Daoy (cell line): ENCODE data around the gene EVA1A. TPM values are rescaled to one million over a fixed set of nuclear protein-coding genes. Genes with fewer than 3 reads are reported as not detected.

Experiments
- DNase-seq: peaks from one replicate; pipeline ENCODE4 v3.0.0-alpha.2; 2015; ENCODE audit warnings: low read depth
- total RNA-seq: library from RNA; depleted of rRNA; stranded (reverse); fragments of >200 nt; shearing (Covaris generic); gene quantifications from 2 replicates; pipeline ENCODE4 v1.2.3, GENCODE V29; 2014; rRNA removed

Gene EVA1A
- 73.2 and 98.7 TPM in 2 replicates for total RNA-seq

DNA sequence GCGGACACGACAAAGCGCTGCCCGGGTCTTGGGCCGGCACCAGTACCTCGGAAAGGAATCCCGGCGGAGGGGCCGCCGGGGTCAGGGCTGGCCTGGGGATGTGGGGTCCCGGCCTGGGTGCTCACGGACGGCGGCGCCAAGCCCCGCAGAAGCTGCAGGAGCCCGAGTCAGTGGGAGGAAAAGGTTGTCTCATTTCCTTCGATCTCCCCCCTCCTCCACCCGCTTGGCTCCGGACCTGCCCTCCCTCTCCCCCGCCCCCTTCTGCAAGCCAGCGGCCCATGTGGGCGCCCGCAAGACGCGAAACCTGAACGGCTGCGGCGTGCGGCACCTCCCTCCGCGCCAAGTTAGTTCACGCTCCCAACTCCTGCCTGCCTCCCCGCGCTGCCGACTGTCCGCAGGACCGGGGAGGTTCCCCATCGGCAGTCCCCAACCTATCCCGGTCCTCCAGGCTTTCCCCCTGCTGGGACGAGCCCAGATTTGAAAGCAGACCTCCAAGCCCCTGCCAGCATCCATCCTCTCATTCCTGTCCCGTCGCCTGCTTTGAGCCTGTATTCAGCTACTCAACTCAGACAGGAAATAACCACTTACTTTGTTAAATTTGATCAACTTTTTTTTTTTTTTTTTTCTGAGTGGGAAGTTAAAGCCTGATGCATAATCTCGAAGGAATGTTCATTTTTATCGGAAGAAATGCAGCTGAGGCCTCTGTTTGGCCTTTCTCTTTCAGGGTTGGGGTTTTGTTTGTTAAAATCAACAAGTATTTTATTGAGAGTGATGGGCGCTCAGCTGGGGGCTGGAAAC, at the start of gene EVA1A:
EVA1A (minus strand) TSS at position 172 of the 798 bp plus-strand sequence. CDS start 42,799 bp downstream, outside the sequence.
- peak; percentile 90 for DNase-seq

DNA sequence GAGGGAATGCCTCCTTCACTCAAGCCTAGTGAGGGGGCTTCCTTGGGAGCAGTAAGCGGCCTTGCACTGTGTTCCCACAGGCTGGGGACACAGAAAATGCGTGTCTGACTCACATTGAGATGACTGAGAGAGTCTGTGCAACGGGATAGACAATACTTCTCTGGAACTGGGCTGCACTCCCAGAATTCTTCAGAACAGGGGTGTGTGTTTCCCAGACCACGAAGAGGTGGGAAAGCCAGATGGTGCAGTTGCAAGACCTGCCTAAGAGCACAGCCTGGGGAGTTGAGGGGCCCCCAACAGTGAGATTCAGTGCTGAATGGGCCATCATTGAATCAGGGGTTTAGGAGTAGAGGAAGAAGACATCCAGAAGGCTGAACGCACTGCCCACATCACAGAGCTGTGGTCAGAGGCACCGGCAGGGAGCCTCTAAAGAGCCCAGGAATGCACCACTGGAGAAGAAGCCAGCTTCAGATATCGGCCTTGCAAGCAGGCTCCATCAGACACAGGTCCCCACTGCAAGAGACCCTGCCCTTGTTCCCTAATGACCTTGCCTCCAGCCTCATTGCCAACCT, 49.3 kb upstream of the EVA1A start:
- no peak for DNase-seq

- no peak for DNase-seq
Observed at GRCh38 chr2:75609334-75609689, 48.6 kb upstream of the EVA1A start.

- DNase-seq, result peak; percentile 77
Observed at GRCh38 chr2:75608684-75609333, 48.1 kb upstream of the EVA1A start.

- DNase-seq, result peak; percentile 54
Observed at GRCh38 chr2:75607988-75608683, 47.4 kb upstream of the EVA1A start.

DNA sequence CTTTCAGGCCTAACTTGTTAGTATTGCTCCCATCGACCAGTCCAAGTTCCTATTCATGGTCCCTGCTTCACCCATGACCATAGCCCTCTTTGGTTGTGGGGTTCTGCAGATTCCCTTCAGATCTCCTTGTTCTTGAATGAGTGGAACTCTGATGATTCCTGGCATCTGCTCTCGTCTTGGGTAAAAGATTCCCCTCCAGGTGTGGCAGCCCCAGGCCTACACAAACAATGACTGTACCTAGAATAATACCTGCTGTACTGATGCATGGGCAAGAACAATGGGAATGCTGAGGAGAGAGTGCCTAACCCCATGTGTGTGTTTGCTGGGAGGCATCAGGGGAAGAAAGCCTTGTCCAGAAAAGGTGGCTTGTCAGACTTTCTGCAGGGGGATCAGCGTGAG, 46.7 kb upstream of the EVA1A start:
- peak; percentile 48 for DNase-seq

GRCh38 chr2:75606761-75607399, 46.1 kb upstream of the EVA1A start:
- DNase-seq, result peak; percentile 98

DNA sequence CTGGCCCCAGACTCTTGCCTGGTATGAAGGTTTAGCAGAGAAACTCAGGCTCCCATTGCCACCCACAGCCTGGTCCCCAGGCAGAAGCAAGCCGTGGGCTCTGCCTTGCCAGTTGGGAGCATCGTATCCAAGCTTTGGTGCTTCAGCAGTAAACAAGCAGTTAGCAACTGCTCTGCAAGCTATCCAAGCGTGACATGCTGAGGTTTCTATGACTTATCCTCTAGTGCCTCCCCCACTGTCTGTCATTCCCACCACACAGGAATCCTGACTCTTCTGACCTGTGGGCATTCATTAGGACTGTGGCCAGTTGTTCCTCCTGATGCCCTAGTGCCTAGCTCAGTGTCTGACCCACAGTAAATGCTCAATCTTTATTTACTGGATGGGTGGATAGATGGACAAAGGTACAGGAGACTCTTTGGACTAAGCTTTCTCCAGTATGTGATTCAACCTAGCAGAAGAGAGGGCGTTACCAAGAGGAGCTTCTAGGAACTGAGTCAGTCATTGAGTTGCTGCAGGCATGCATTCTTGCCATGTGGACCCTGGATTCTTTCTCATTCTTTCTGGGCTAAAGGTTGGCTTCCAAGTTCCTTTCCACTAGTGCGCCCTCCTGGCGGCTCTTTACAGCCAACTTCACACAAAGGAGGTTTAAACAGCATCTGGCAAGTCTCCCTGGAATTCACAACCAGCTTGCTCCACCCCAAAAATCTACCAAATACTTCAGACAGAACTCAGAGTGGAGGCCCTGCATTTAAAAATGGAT, 45.2 kb upstream of the EVA1A start:
- peak; percentile 96 for DNase-seq

GRCh38 chr2:75604484-75604883, 43.7 kb upstream of the EVA1A start:
- DNase-seq, result peak; percentile 70

GRCh38 chr2:75603477-75603876, 42.7 kb upstream of the EVA1A start:
- DNase-seq, result no peak

DNA sequence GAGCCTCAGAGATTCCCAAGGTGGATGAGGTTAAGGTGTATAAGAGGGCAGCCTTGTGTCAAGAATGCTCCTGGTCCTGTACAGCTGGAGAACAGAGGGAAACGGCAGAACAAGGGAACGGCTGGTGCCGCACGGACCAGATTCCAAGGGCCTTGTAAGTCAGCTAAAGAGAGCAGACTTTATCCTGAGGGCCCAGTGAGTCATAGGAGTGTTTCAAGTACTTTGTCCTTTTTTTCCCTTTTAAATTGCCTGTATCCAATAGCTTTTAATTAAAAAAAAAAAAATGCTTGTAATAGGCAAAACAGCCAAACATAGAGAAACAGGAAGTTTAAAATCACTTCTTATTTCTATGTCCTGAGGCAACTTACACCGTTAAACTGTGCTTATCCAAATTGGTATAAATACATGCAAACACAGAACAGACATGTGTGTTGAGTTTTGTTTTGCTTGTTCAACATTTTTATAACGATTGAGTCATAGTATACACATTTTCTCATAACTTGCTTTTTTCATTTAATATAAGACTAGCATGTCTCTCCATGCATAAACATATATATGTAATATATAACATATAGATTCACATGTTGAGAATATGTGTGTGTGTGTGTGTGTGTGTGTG, 42.1 kb upstream of the EVA1A start:
- DNase-seq, result peak; percentile 90

GRCh38 chr2:75600461-75601011, 39.8 kb upstream of the EVA1A start:
- DNase-seq, result no peak

GRCh38 chr2:75598589-75599155, 37.9 kb upstream of the EVA1A start:
- DNase-seq, result no peak

GRCh38 chr2:75597949-75598348, 37.2 kb upstream of the EVA1A start:
- DNase-seq, result no peak

- no peak for DNase-seq
Observed at GRCh38 chr2:75596784-75597183, 36.0 kb upstream of the EVA1A start.

- DNase-seq, result peak; percentile 64
Observed at GRCh38 chr2:75595541-75596395, 35.0 kb upstream of the EVA1A start.

GRCh38 chr2:75594596-75594995, 33.9 kb upstream of the EVA1A start:
- no peak for DNase-seq

DNA sequence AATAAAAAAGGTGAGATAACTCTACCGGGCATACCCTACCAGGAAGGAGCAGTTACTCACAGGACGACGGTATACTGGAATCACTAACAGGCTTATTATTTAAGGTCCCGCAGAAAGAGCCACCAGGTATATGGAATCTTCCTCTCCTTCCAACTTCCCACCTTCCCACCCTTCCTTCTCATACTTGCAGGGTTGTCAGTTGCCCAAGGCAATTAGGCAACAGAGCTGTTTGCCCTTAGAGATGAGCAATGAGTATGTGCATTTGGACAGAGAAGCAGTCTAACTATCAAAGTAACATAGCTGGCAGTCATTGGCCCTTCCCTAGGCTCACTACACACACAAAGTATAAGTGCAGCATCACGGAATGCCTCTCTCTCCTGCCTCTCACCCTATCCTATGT, 32.1 kb upstream of the EVA1A start:
- DNase-seq, result no peak

DNA sequence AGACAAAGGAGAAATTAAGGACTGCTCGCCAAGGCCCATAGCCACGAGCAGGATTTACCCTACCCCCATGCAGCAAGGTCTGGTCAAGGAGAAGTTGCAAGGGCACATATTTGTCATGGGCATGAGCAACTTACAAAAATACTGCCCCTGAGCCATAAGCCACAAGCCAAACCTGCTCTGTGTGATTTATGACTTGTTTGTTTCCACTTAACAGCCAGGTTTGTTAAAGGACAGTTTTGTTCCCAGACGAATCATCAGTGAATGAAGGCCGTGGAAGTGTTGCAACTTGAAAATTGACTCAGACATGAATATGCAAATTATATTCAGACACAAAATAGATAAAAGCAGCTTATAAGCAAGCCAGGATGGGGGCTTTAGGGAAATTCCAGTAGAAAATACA, 31.3 kb upstream of the EVA1A start:
- peak; percentile 74 for DNase-seq
